ENCODE data around the gene EDAR. TPM values are rescaled to one million over a fixed set of nuclear protein-coding genes. Genes with fewer than 3 reads are reported as not detected.
A peak's percentile ranks its signal among the peaks of the same experiment; 100 is the strongest.

EDAR gene
- total and polyA plus RNA-seq, 5 donors = 0.09 TPM; not detected in 4

- intact Hi-C loops (cut with DNase I) = no loop called here
- Histone ChIP-seq H3K9me3 (ENCODE audit: control insufficient read depth, low read length) (no peaks in the 10 kb centered on the region), H3K27me3 (ENCODE audit: control insufficient read depth, insufficient read depth) (no peaks in the 10 kb centered on the region), H3K27ac (ENCODE audit: low read length) (no peak overlapping the region), H3K4me1 (ENCODE audit: control insufficient read depth, insufficient read depth, low read length) (peaks cover 3% of the 10 kb centered on the region), H3K4me3 (ENCODE audit: low read length) (no peak overlapping the region)
- no peak for DNase-seq
- WGBS = 83% methylated on average over 5 of the region's 5 CpGs
- no peak for ATAC-seq
Measured at GRCh38 chr2:108937367-108938017, 51.5 kb downstream of the EDAR start.

- H3K4me3 ChIP-seq (ENCODE audit: low read length) = no peak overlapping the region
- no peaks in the 10 kb centered on the region for H3K9me3 ChIP-seq (ENCODE audit: control insufficient read depth, low read length)
- 47% methylated on average over 7 of the region's 7 CpGs for WGBS
- intact Hi-C loops (cut with DNase I) = no loop called here
- DNase-seq = peak in 2 of 3 donors; percentile 29 to 75
- no peak overlapping the region for H3K27ac ChIP-seq (ENCODE audit: low read length)
- no peaks in the 10 kb centered on the region for H3K27me3 ChIP-seq (ENCODE audit: control insufficient read depth, insufficient read depth)
- ATAC-seq = peak; percentile 68 to 77
- H3K4me1 ChIP-seq (ENCODE audit: control insufficient read depth, insufficient read depth, low read length) = peaks cover 3% of the 10 kb centered on the region
Measured at GRCh38 chr2:108936866-108937265, 52.2 kb downstream of the EDAR start.

- DNase-seq = peak in 1 of 3 donors; percentile 41
- Histone ChIP-seq H3K27me3 (ENCODE audit: control insufficient read depth, insufficient read depth) (no peaks in the 10 kb centered on the region), H3K9me3 (ENCODE audit: control insufficient read depth, low read length) (no peaks in the 10 kb centered on the region), H3K27ac (ENCODE audit: low read length) (no peak overlapping the region), H3K4me3 (ENCODE audit: low read length) (no peak overlapping the region), H3K4me1 (ENCODE audit: control insufficient read depth, insufficient read depth, low read length) (peaks cover 3% of the 10 kb centered on the region)
- 79% methylated on average over 17 of the region's 17 CpGs for whole genome bisulfite sequencing
- intact Hi-C loops (cut with DNase I) = no loop called here
- ATAC-seq = no peak
Measured at GRCh38 chr2:108936076-108936864, 52.8 kb downstream of the EDAR start.

GRCh38 chr2:108935271-108935741 is 53.7 kb downstream of the EDAR start:
- ATAC-seq (no peak), DNase-seq (no peak)
- peaks cover 3% of the 10 kb centered on the region for H3K4me1 ChIP-seq (ENCODE audit: control insufficient read depth, insufficient read depth, low read length)
- no peaks in the 10 kb centered on the region for H3K27me3 ChIP-seq (ENCODE audit: control insufficient read depth, insufficient read depth)
- no peak overlapping the region for H3K27ac ChIP-seq (ENCODE audit: low read length)
- intact Hi-C loops (cut with DNase I) = no loop called here
- H3K4me3 ChIP-seq (ENCODE audit: low read length) = no peak overlapping the region
- H3K9me3 ChIP-seq (ENCODE audit: control insufficient read depth, low read length) = no peaks in the 10 kb centered on the region
- WGBS = 66% methylated on average over 5 of the region's 5 CpGs

- no peak for DNase-seq
- no peak for ATAC-seq
- Histone ChIP-seq H3K27me3 (ENCODE audit: control insufficient read depth, insufficient read depth) (no peaks in the 10 kb centered on the region), H3K4me3 (ENCODE audit: low read length) (no peak overlapping the region), H3K27ac (ENCODE audit: low read length) (no peak overlapping the region), H3K4me1 (ENCODE audit: control insufficient read depth, insufficient read depth, low read length) (peaks cover 3% of the 10 kb centered on the region), H3K9me3 (ENCODE audit: control insufficient read depth, low read length) (no peaks in the 10 kb centered on the region)
- WGBS = 78% methylated on average over 14 of the region's 14 CpGs
- intact Hi-C loops (cut with DNase I) = no loop called here
Measured at GRCh38 chr2:108934583-108935245, 54.3 kb downstream of the EDAR start.

GRCh38 chr2:108934151-108934550 is 54.9 kb downstream of the EDAR start:
- peak in 1 of 3 donors; percentile 33 for DNase-seq
- Histone ChIP-seq H3K9me3 (ENCODE audit: control insufficient read depth, low read length) (no peaks in the 10 kb centered on the region), H3K4me3 (ENCODE audit: low read length) (no peak overlapping the region), H3K27ac (ENCODE audit: low read length) (no peak overlapping the region), H3K27me3 (ENCODE audit: control insufficient read depth, insufficient read depth) (no peaks in the 10 kb centered on the region), H3K4me1 (ENCODE audit: control insufficient read depth, insufficient read depth, low read length) (peaks cover 3% of the 10 kb centered on the region)
- 84% methylated on average over 7 of the region's 7 CpGs for whole genome bisulfite sequencing
- ATAC-seq = no peak
- intact Hi-C loops (cut with DNase I) = no loop called here

GRCh38 chr2:108933691-108934117 is 55.3 kb downstream of the EDAR start:
- H3K27ac ChIP-seq (ENCODE audit: low read length) = no peak overlapping the region
- no peaks in the 10 kb centered on the region for H3K9me3 ChIP-seq (ENCODE audit: control insufficient read depth, low read length)
- 49% methylated on average over 11 of the region's 11 CpGs for WGBS
- intact Hi-C loops (cut with DNase I) = no loop called here
- peak in 1 of 3 donors; percentile 52 for DNase-seq
- peaks cover 3% of the 10 kb centered on the region for H3K4me1 ChIP-seq (ENCODE audit: control insufficient read depth, insufficient read depth, low read length)
- H3K27me3 ChIP-seq (ENCODE audit: control insufficient read depth, insufficient read depth) = no peaks in the 10 kb centered on the region
- ATAC-seq = peak; percentile 27 to 34
- H3K4me3 ChIP-seq (ENCODE audit: low read length) = no peak overlapping the region

GRCh38 chr2:108932736-108933332 is 56.2 kb downstream of the EDAR start:
- H3K9me3 ChIP-seq (ENCODE audit: control insufficient read depth, low read length) = no peaks in the 10 kb centered on the region
- DNase-seq (peak in 1 of 3 donors; percentile 42), ATAC-seq (no peak)
- H3K27ac ChIP-seq (ENCODE audit: low read length) = no peak overlapping the region
- intact Hi-C loops (cut with DNase I) = no loop called here
- no peaks in the 10 kb centered on the region for H3K27me3 ChIP-seq (ENCODE audit: control insufficient read depth, insufficient read depth)
- 37% methylated on average over 10 of the region's 10 CpGs for WGBS
- H3K4me3 ChIP-seq (ENCODE audit: low read length) = no peak overlapping the region
- H3K4me1 ChIP-seq (ENCODE audit: control insufficient read depth, insufficient read depth, low read length) = peaks cover 3% of the 10 kb centered on the region

- WGBS = 88% methylated on average over 1 of the region's 1 CpG
- Histone ChIP-seq H3K4me1 (ENCODE audit: control insufficient read depth, insufficient read depth, low read length) (peaks cover 3% of the 10 kb centered on the region), H3K27me3 (ENCODE audit: control insufficient read depth, insufficient read depth) (no peaks in the 10 kb centered on the region), H3K27ac (ENCODE audit: low read length) (no peak overlapping the region), H3K9me3 (ENCODE audit: control insufficient read depth, low read length) (no peaks in the 10 kb centered on the region), H3K4me3 (ENCODE audit: low read length) (no peak overlapping the region)
- intact Hi-C loops (cut with DNase I) = no loop called here
- DNase-seq (no peak), ATAC-seq (no peak)
Measured at GRCh38 chr2:108931372-108931771, 57.6 kb downstream of the EDAR start.

GRCh38 chr2:108929807-108930425 is 59.1 kb downstream of the EDAR start:
- peaks cover 3% of the 10 kb centered on the region for H3K4me1 ChIP-seq (ENCODE audit: control insufficient read depth, insufficient read depth, low read length)
- intact Hi-C loops (cut with DNase I) = loop anchor here in 2 of 4 donors (5.0 to 10.0 kb wide), 2 partner anchors 57 to 585 kb away; partner anchors contain the start of gene EDAR (in 1 of the 2)
- no peak overlapping the region for H3K4me3 ChIP-seq (ENCODE audit: low read length)
- 93% methylated on average over 17 of the region's 17 CpGs for WGBS
- H3K9me3 ChIP-seq (ENCODE audit: control insufficient read depth, low read length) = no peaks in the 10 kb centered on the region
- no peak overlapping the region for H3K27ac ChIP-seq (ENCODE audit: low read length)
- no peaks in the 10 kb centered on the region for H3K27me3 ChIP-seq (ENCODE audit: control insufficient read depth, insufficient read depth)
- ATAC-seq (no peak), DNase-seq (no peak)
